GM12874 (cell line): ENCODE data around the gene RASA2.

ENCODE experiments used
- CTCF ChIP-seq: IDR thresholded peaks from 2 replicates; pipeline ENCODE4 v1.5.1; 2011; ENCODE audit warnings: low read depth, mild to moderate bottlenecking, control low read depth, low read length, moderate library complexity; ENCODE audit not compliant: insufficient read depth

RASA2 gene

GRCh38 chr3:141650783-141651182 is 164.0 kb downstream of the RASA2 start:
- no peak for TF ChIP-seq CTCF

- TF ChIP-seq CTCF, result no peak
Measured at GRCh38 chr3:141651409-141651808, 164.6 kb downstream of the RASA2 start.

GRCh38 chr3:141652349-141652748 is 165.5 kb downstream of the RASA2 start:
- no peak for TF ChIP-seq CTCF

GRCh38 chr3:141653847-141654246 is 167.0 kb downstream of the RASA2 start:
- TF ChIP-seq CTCF, result no peak

- no peak for TF ChIP-seq CTCF
Measured at GRCh38 chr3:141655801-141656200, 169.0 kb downstream of the RASA2 start.

- no peak for TF ChIP-seq CTCF
Measured at GRCh38 chr3:141656771-141657170, 169.9 kb downstream of the RASA2 start.

GRCh38 chr3:141657516-141657915 is 170.7 kb downstream of the RASA2 start:
- no peak for TF ChIP-seq CTCF
